OCI-LY1 (cell line): ENCODE measurements around the gene CRB3.

Experiments
- EZH2 ChIP-seq: fragments of 200-600 bp; sonication (generic), shearing (Covaris generic); IDR thresholded peaks from 2 replicates; pipeline ENCODE4 v1.8.0; 2017; ENCODE audit warnings: borderline replicate concordance, mixed run types, mild to moderate bottlenecking, antibody characterized with exemption, low read length, moderate library complexity, mixed read lengths
- TF ChIP-seq, protein P1 (sequence below): fragments of 200-600 bp; sonication (generic), shearing (Covaris generic); IDR thresholded peaks from 2 replicates; pipeline ENCODE4 v1.5.1; 2017; ENCODE audit warnings: mild to moderate bottlenecking, antibody characterized with exemption, low read length, moderate library complexity, mixed read lengths

DNA sequence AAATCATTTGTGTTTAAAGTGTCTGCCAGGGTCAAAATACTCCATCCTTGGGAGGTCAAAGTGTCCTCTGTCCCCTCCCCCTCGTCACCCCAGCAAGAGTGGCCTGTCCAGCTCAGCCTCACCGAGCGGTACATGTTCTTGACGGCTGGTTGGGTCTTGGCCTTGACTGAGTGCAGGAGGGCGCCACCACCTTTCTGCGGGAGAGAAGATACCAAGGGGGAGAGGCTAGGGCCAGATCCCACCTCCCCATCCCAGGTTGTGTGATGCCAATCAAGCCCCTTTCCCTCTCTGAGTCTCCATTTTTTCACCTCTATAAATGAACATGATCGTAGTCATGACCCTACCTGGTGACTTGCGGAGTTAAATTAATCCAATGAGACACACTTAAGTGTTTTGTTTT, 6.1 kb downstream of the CRB3 start:
- TF ChIP-seq, protein P1, sequence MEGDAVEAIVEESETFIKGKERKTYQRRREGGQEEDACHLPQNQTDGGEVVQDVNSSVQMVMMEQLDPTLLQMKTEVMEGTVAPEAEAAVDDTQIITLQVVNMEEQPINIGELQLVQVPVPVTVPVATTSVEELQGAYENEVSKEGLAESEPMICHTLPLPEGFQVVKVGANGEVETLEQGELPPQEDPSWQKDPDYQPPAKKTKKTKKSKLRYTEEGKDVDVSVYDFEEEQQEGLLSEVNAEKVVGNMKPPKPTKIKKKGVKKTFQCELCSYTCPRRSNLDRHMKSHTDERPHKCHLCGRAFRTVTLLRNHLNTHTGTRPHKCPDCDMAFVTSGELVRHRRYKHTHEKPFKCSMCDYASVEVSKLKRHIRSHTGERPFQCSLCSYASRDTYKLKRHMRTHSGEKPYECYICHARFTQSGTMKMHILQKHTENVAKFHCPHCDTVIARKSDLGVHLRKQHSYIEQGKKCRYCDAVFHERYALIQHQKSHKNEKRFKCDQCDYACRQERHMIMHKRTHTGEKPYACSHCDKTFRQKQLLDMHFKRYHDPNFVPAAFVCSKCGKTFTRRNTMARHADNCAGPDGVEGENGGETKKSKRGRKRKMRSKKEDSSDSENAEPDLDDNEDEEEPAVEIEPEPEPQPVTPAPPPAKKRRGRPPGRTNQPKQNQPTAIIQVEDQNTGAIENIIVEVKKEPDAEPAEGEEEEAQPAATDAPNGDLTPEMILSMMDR: no peak
- TF ChIP-seq EZH2: no peak
